Fibroblast of the aortic adventitia (primary cell): Measurements from ENCODE around the gene FAM81A. TPM values are rescaled to one million over a fixed set of nuclear protein-coding genes. Genes with fewer than 3 reads are reported as not detected.

Source experiments
- DNase-seq: peaks from one replicate; pipeline ENCODE4 v3.0.0-alpha.2; 2010; ENCODE audit warnings: low read depth
- H3K4me3 ChIP-seq: 2 replicates; pipeline ENCODE4 v1.5.1; 2011; ENCODE audit warnings: low read depth, mild to moderate bottlenecking, control low read depth, low read length, moderate library complexity
- total RNA-seq: library from RNA; depleted of rRNA; stranded (reverse); fragments of >200 nt; gene quantifications from 2 replicates; pipeline ENCODE4 v1.2.3, GENCODE V29; 2012; ENCODE audit warnings: low replicate concordance
- TF ChIP-seq, protein P1 (sequence below): IDR thresholded peaks from 2 replicates; pipeline ENCODE4 v1.5.1; 2011; ENCODE audit warnings: mild to moderate bottlenecking, low read length, control low read depth, inconsistent platforms; ENCODE audit not compliant: insufficient read depth

FAM81A gene
- total RNA-seq, 1 donor, result 0.81 TPM

DNA sequence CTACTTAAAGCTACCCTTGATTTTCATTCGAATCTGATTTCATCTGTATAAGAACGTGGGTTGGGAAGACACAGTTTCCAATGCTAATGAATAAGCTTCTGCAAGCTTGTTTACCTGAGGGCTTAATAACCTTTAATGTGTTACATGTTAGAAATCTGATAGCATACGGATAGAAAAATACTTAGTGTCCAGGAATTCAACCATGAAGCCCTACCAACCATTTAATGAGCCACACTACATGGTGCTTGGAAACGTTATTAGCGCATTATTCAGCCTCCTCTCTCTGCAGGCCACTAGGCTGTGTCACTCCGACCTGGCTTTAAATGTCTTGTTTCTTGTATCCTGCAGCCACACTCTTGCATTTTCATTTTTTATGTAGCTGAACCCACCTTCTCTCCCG is 1.6 kb downstream of the FAM81A start:
- DNase-seq, result no peak
- H3K4me3 ChIP-seq, result no peak overlapping the region
- TF ChIP-seq, protein P1, sequence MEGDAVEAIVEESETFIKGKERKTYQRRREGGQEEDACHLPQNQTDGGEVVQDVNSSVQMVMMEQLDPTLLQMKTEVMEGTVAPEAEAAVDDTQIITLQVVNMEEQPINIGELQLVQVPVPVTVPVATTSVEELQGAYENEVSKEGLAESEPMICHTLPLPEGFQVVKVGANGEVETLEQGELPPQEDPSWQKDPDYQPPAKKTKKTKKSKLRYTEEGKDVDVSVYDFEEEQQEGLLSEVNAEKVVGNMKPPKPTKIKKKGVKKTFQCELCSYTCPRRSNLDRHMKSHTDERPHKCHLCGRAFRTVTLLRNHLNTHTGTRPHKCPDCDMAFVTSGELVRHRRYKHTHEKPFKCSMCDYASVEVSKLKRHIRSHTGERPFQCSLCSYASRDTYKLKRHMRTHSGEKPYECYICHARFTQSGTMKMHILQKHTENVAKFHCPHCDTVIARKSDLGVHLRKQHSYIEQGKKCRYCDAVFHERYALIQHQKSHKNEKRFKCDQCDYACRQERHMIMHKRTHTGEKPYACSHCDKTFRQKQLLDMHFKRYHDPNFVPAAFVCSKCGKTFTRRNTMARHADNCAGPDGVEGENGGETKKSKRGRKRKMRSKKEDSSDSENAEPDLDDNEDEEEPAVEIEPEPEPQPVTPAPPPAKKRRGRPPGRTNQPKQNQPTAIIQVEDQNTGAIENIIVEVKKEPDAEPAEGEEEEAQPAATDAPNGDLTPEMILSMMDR, result no peak

DNA sequence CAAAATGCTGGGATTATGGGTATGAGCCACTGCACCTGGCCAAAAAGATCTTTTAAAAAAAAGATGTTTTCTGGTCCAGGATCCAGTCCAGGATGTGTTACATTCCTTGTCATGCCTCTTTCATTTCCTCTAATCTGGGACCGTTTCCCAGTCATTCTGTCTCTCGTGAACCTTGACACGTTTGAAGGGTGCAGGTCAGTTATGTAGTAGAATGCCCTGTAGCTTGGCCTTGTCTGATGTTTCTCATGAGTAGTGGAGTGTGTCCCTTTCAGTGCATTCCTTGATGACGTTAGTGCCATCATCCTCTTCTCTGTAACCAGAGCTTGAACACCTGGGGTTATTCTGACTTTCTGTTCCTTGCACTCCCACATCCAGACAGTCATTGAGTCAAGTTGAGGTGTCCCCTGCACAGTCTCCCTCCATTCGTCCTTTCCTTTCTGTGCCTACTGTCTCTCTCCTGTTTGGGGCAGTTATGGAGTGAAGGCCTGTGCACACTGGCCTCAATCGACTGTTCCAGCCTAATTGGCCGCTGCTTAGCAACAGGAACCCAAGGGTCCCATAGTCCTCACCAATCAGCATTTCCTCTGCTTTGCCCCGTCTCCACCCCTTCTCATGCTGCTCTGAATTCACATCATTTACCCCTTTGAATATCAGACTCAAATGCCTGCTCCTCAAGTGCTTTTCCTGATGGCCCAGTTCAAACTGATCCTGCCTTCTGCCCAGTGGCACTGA is 5.5 kb downstream of the FAM81A start:
- DNase-seq, result no peak

DNA sequence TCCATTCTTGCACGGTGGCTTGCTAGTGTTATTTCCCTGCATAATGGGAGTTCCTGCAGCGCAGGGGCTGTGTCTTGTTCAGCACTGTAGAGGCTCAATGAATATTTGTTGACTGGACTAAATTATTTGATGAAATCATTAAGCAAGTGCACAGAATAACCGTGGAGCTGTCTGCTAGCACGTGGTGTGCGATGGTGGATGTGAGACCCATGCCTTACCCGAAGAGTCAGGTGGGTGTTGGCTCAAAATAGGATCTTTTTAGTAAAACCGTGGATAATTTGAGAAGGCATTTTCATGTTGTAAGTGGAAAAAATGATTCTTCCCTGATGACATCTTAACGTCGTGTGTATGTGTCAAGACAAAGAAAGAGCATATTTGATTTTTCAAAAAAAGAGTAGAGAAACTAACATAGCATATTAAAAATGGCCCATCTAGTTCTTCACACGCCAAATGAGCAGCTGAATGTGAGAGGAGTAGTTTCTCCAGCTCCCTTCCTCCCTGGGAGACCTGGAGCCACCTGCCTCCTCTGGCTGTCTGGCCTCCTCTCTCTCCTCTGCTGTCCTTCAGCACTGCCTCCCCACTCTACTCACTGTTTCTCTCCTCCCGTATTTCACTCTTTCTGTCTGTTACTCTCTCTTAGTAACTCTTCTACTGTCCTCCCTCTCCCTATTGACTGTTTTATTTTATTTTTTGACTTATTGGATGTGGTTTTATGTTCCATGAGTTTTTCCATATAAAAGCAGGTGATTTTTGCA is 6.3 kb downstream of the FAM81A start:
- H3K4me3 ChIP-seq, result no peak overlapping the region
- DNase-seq, result no peak
- TF ChIP-seq, protein P1, result no peak

More for the DNA sequence above, 5.5 kb downstream of the FAM81A start:
- TF ChIP-seq, protein P1, result no peak
- H3K4me3 ChIP-seq, result no peak overlapping the region

DNA sequence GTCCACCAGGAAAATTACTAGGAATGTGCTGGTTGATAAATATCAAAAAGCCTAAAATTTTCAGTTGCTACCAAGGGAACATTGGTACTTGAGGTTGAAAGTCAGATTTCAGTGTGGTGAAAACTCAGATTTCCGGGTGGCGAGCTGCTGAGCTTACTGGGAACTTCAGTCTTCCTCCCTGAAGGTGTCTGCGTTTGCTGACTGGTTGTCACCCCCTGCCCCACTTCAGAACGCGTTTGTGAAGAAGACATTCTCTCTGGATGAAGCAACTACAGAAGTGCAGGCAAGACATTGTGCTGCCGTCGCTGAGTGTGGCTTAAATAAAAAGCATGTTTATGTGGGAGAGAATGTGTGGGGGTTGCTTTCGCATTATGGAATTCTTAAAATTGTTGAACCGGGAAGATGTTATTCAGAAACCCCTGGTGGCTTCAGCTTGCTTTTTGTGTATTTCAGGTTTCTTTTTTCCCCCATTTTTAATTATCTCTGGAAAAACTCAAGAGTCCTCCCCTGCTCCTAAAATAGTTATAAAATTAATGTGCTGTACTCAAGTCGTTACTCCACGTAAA is 7.1 kb downstream of the FAM81A start:
- DNase-seq, result no peak
- TF ChIP-seq, protein P1, result no peak

DNA sequence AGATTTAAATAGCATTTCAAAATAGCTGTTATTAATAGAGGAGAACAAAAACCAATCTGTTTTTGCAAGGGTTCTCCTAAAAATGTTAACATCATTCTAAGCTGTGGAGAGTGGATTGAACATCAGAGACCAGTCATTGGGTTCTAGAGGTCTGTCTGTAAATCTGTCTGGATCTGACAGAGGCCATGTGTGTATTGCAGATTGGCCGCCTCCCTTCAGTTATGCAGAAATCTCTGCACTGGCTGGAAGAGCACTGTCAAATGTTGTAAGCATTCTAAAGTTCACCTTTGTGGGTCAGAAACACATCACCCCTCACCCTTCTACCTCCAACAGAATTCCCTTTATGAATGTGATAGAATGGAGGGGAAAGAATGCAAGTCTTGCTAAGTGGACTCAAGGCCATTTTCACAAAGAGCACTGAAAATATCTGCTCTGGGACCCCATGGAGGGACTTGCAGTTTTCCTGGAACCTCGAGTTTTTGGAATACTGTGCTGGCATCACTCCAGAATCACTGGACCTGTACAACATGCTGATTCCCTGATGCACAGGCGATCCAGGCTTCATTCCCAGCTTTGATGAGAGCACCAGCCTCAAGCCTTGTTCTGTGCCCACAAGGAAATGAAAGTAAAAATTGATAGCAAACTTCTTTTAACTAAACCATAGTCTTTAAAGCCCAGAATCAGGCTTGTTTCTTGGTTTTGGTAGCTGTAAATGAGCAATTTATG is 8.4 kb downstream of the FAM81A start:
- no peak for DNase-seq
- TF ChIP-seq, protein P1, result no peak
- H3K4me3 ChIP-seq, result no peak overlapping the region

More for the DNA sequence above, 7.1 kb downstream of the FAM81A start:
- H3K4me3 ChIP-seq, result no peak overlapping the region

DNA sequence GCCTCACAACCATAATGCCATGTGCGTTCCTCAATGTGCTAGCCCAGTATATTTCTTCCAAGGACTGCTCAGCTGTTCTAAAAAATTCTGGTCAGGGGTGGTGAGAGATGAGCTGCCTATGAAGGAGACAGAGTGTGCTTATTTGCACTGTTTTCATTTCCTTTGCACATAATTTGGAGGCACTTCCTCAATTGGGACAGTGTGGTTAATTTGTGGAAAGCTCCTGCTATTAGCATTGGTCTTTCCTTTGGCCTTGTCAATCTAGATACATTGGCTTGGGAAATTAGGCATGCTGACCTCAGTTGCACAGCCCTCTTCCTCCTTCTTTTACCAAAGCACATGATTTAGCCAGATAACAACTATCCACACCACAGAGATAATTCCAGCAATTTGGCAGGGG is 9.4 kb downstream of the FAM81A start:
- no peak for DNase-seq
- TF ChIP-seq, protein P1, result no peak

More for the DNA sequence above, 9.4 kb downstream of the FAM81A start:
- no peak overlapping the region for H3K4me3 ChIP-seq
